Sigmoid colon (tissue), 7 donors: ENCODE data around the gene ST13. TPM values are rescaled to one million over a fixed set of nuclear protein-coding genes. Genes with fewer than 3 reads are reported as not detected.
A peak's percentile ranks its signal among the peaks of the same experiment; 100 is the strongest.

Experiments used
- DNase-seq: peaks from one replicate; pipeline ENCODE4 v3.0.0-alpha.2; 2019
- H3K27ac ChIP-seq, 4 donors: fragments of 200-600 bp; sonication (generic); one replicate each; pipeline ENCODE4 v1.5.1; 2016 to 2019; ENCODE audit warnings: mild to moderate bottlenecking in 1 of 4
- H3K27me3 ChIP-seq, 3 donors: fragments of 200-600 bp; sonication (generic); one replicate each; pipeline ENCODE4 v1.5.1; 2019; ENCODE audit warnings: mild to moderate bottlenecking in 1 of 3
- H3K36me3 ChIP-seq, 4 donors: fragments of 200-600 bp; sonication (generic); one replicate each; pipeline ENCODE4 v1.5.1; 2016 to 2019
- H3K4me1 ChIP-seq, 4 donors: fragments of 200-600 bp; sonication (generic); one replicate each; pipeline ENCODE4 v1.5.1; 2017 to 2019
- H3K4me3 ChIP-seq, 4 donors: fragments of 200-600 bp; sonication (generic); one replicate each; pipeline ENCODE4 v1.5.1; 2017 to 2019; ENCODE audit warnings: mild to moderate bottlenecking in 2 of 4, moderate library complexity in 1 of 4
- H3K9me3 ChIP-seq, 4 donors: fragments of 200-600 bp in 3 of 4; sonication (generic) in 3 of 4; one replicate each; pipeline versions ENCODE4 v1.5.1 to v1.6.1; 2013 to 2019
- CTCF ChIP-seq, 4 experiments: fragments of 450-650 bp in 3 of 4; fragments of 200-600 bp in 1 of 4; IDR thresholded peaks; one replicate each; pipeline ENCODE4 v1.5.1; 2016 to 2019; ENCODE audit warnings: antibody characterized with exemption in 4 of 4, mild to moderate bottlenecking in 3 of 4, moderate library complexity in 2 of 4
- EP300 ChIP-seq, 4 donors: sonication (generic); formaldehyde crosslinking; IDR thresholded peaks; one replicate each; pipeline ENCODE4 v1.6.1; 2017; ENCODE audit warnings: antibody characterized with exemption in 4 of 4
- POLR2A ChIP-seq, 2 donors: fragments of 450-650 bp; IDR thresholded peaks; one replicate each; pipeline ENCODE4 v1.6.1; 2016; ENCODE audit warnings: antibody characterized with exemption in 2 of 2, mild to moderate bottlenecking in 2 of 2, moderate library complexity in 2 of 2
- POLR2AphosphoS5 ChIP-seq, 4 donors: sonication (generic); formaldehyde crosslinking; IDR thresholded peaks; one replicate each; pipeline ENCODE4 v1.6.1; 2017; ENCODE audit warnings: antibody characterized with exemption in 4 of 4
- WGBS, 2 donors: extraction: QIAGEN DNeasy Blood & Tissue Kit; methylation state at CpG; one replicate each; pipeline ENCODE4 v1.1.7; 2013; 5-methylcytosine and 5-hydroxymethylcytosine counted together
- intact Hi-C: fragments of 100-400 bp; cut with DNase I; formaldehyde crosslinking; loops from one replicate; pipeline ENCODE4 v1.15.1; 2023
- polyA plus RNA-seq, 3 donors: library from polyadenylated mRNA; stranded (reverse); fragments of 200-250 nt; gene quantifications; one replicate each; pipeline ENCODE4 v1.2.3, GENCODE V29; 2013
- total RNA-seq, 4 donors: library from RNA; depleted of rRNA; stranded (reverse); fragments of >200 nt; gene quantifications; one replicate each; pipeline ENCODE4 v1.1.0, GENCODE V29; 2016
- donor health status: healthy with polysubstance abuse.
- donor health status: Bipolar disorder and iron deficiency.
- donor health status: healthy.

Gene ST13
- total RNA-seq (100 to 1,000 TPM; 171 to 213 (median 198) TPM), polyA plus RNA-seq (100 to 1,000 TPM in 2 of 3 donors, 10 to 100 TPM in 1; 76.1 to 210 (median 119) TPM)

- DNase-seq: peak; percentile 99
- intact Hi-C loops: loop anchor here (2.0 to 10.0 kb wide), 3 partner anchors 39 to 768 kb away; partner anchors contain the start of genes DESI1, RBX1, SLC25A17 and XRCC6
- H3K4me1 ChIP-seq: peaks cover 0 to 53% (median 53%) of the 10 kb centered on the region in 4 donors
- peak within 1 kb of the TSS; percentile 93 to 99 (median 96) for H3K27ac ChIP-seq
- TF ChIP-seq CTCF (IDR thresholded peaks at IDR 0.05) (no peak), EP300 (IDR thresholded peaks at IDR 0.05) (peak in 1 of 4 donors; percentile 78), POLR2A (IDR thresholded peaks at IDR 0.05) (peak; percentile 69 to 74), POLR2AphosphoS5 (IDR thresholded peaks at IDR 0.05) (peak; percentile 78 to 96 (median 91))
- H3K9me3 ChIP-seq: no peaks in the 10 kb centered on the region
- H3K4me3 ChIP-seq: peak within 1 kb of the TSS; percentile 78 to 96 (median 84)
- 0% methylated on average over 63 of the region's 63 CpGs for WGBS, 2 donors
- no peaks in the 10 kb centered on the region for H3K27me3 ChIP-seq
- H3K36me3 ChIP-seq: peaks cover 0 to 10% (median 0%) of the 10 kb centered on the region in 4 donors
Measured at GRCh38 chr22:40856513-40857308, at the start of gene ST13, which contains the start of gene XPNPEP3. ST13 (minus strand) TSS chr22:40856639; CDS start chr22:40856540, 99 bp downstream. XPNPEP3 (plus strand) TSS chr22:40857148; CDS start chr22:40857182, 34 bp downstream.

- intact Hi-C loops: no loop called here
- 95 to 96% methylated on average over 1 of the region's 1 CpG for WGBS, 2 donors
Measured at GRCh38 chr22:40904101-40904500, 47.7 kb upstream of the ST13 start.

GRCh38 chr22:40898850-40899357 is 42.5 kb upstream of the ST13 start:
- Histone ChIP-seq H3K27ac (no peak overlapping the region), H3K36me3 (peaks cover 0 to 18% (median 0%) of the 10 kb centered on the region in 4 donors), H3K4me1 (no peaks in the 10 kb centered on the region), H3K9me3 (no peaks in the 10 kb centered on the region), H3K4me3 (no peak overlapping the region), H3K27me3 (no peaks in the 10 kb centered on the region)
- 32 to 35% methylated on average over 3 of the region's 3 CpGs for WGBS, 2 donors
- TF ChIP-seq EP300 (IDR thresholded peaks at IDR 0.05) (no peak), CTCF (IDR thresholded peaks at IDR 0.05) (peak in 2 of 4 experiments; percentile 37 to 41)
- intact Hi-C loops: no loop called here
- DNase-seq: no peak

More at GRCh38 chr22:40904101-40904500, 47.7 kb upstream of the ST13 start:
- Histone ChIP-seq H3K36me3 (peaks cover 0 to 39% (median 14%) of the 10 kb centered on the region in 4 donors), H3K4me1 (no peaks in the 10 kb centered on the region), H3K9me3 (no peaks in the 10 kb centered on the region), H3K4me3 (no peak overlapping the region), H3K27ac (no peak overlapping the region), H3K27me3 (no peaks in the 10 kb centered on the region)
- no peak for DNase-seq
- TF ChIP-seq POLR2A (IDR thresholded peaks at IDR 0.05) (no peak), POLR2AphosphoS5 (IDR thresholded peaks at IDR 0.05) (no peak), EP300 (IDR thresholded peaks at IDR 0.05) (no peak), CTCF (IDR thresholded peaks at IDR 0.05) (no peak)

GRCh38 chr22:40894417-40894816 is 38.0 kb upstream of the ST13 start:
- intact Hi-C loops: no loop called here
- no peaks in the 10 kb centered on the region for H3K9me3 ChIP-seq
- DNase-seq: no peak
- WGBS, 2 donors: 97 to 99% methylated on average over 4 of the region's 4 CpGs
- TF ChIP-seq EP300 (IDR thresholded peaks at IDR 0.05) (no peak), POLR2A (IDR thresholded peaks at IDR 0.05) (no peak), POLR2AphosphoS5 (IDR thresholded peaks at IDR 0.05) (no peak), CTCF (IDR thresholded peaks at IDR 0.05) (no peak)
- no peaks in the 10 kb centered on the region for H3K4me1 ChIP-seq
- no peaks in the 10 kb centered on the region for H3K27me3 ChIP-seq
- H3K36me3 ChIP-seq: peaks cover 0 to 44% (median 4%) of the 10 kb centered on the region in 4 donors
- no peak overlapping the region for H3K4me3 ChIP-seq
- no peak overlapping the region for H3K27ac ChIP-seq
